NCI-H446 (cell line): Measurements from ENCODE around the gene SHD.
A peak's percentile ranks its signal among the peaks of the same experiment; 100 is the strongest.
"Not testable (repeated sequence)": the region's sequence is repeated elsewhere in the genome, so short reads cannot be mapped to it uniquely, and the experiment has no call there.

Experiments used
- DNase-seq, 2 experiments: peaks; one replicate each; lab custom pipeline; 2025; lab: John Stamatoyannopoulos, UW

The SHD gene

DNA sequence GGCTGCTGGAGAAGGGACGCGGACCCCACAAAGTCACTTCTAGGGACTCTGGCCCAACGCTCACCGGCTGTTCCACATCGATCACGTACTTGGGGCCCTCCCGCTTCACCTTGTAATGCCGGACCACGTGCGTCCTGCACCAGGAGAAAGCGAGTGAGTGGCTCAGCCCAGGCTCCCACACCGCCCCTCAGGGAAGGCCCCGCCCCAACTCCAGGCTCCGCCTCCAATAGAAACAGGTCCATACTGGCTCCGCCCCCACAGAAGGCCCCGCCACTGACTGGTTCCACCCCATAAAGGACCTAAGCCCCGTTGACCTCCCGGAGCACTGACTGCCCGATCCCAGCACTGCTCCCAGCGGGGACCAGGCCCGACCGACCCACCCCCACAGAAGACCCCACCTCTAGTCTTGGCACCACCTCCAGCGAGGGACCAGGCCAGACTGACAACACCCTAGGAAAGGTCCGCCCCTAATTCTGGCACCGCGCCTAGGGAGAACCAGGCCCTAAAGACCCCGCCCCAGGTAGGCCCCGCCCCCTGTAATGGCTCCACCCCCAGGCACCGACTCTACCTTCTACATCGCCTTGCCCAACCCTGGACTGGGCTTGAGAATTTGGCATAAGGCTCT is 48.3 kb downstream of the SHD start:
- peak in 1 of 2 experiments; percentile 43 for DNase-seq

DNA sequence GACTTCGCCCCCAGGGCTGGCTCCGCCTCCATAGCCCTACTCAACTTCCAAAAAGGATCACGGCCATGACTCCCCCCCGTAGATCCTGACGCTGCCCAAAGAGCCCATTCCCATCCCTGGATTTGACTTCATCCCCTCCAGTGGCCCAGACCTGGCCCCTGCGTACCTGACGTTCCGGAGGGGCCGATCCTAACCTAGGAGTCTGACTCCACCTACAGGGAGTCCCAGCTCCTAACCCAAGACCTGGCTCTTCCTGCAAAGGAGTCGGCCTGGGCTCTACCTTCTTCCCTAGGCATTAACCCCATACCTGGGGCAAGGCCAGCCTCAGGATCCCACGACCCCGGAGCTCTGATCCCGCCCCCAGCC is 48.8 kb downstream of the SHD start:
- DNase-seq: no peak

DNA sequence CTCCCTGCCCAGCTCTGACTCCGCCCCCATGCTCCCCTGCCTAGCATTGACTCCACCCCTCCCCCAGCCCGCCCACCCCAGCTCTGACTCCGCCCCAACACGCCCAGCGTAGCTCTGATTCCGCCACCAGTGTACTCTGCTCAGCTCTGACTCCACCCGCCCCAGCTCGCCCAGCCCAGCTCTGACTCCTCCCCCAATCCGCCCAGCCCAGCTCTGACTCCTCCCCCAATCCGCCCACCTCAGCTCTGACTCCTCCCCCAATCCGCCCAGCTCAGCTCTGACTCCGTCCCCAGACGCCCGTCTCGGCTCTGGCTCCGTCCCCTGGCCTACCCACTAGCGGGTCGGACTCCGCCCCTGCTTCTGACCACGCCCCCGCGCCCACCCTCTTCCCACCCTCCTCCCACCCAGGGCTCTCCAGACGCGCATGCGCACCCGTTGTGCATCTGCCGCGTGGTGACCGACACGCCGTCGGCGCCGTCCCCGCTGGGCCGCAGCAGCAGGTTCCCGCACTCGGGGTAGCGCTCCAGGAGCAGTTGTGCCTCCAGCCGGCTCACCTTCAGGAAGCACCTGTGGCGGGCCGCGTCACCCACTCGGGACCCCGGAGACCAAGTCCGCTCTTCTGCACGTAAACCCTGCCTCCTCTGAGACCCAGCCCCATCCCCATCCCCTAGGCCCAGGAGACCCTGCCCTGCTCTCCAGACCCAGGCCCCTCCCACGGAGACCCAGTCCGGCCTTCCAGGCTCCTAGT is 49.4 kb downstream of the SHD start:
- peak; percentile 86 to 96 for DNase-seq

GRCh38 chr19:4328991-4329681 is 50.1 kb downstream of the SHD start:
- not testable (repeated sequence) for DNase-seq

DNA sequence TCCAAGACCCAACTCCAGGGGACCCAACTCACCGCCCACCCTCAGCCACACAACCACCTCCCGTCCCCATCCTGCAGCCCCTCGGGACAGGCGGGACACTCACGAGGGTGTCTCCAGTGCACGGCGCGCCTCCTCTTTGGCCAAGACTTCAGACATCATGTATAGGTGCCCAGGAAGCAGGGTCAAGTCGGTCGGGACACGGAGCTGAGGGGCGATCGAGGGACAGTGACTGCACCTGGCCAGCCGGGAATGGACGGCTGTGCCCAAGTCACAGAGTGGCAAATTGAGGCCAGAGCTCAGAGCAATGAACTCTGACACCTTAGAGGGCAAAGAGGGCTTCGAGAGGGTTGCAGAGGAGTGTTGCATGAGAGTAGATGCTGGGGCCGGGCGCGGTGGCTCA is 50.8 kb downstream of the SHD start:
- no peak for DNase-seq

DNA sequence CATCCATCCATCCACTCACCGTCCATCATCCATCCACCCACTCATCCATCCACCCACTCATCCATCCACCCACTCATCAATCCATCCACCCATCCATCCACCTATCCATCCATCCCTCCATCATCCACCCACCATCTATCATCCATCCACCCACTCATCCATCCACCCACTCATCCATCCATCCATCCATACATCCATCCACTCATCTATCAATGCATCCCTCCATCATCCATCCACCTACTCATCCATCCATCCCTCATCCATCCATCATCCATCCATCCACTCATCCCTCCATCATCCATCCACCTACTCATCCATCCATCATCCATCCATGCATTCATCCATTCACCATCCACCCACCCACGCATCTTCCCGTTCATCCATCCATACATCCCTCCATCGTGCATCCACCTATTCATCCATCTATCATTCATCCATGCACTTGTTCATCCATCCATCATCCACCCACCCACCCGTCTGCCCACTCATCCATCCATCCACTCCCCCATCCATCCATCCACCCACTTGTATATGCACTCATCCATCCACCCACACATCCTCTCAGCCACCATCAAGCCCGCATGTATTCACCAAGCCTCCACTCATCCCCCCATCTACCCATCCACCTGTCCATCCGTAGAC is 56.0 kb downstream of the SHD start:
- no peak for DNase-seq

DNA sequence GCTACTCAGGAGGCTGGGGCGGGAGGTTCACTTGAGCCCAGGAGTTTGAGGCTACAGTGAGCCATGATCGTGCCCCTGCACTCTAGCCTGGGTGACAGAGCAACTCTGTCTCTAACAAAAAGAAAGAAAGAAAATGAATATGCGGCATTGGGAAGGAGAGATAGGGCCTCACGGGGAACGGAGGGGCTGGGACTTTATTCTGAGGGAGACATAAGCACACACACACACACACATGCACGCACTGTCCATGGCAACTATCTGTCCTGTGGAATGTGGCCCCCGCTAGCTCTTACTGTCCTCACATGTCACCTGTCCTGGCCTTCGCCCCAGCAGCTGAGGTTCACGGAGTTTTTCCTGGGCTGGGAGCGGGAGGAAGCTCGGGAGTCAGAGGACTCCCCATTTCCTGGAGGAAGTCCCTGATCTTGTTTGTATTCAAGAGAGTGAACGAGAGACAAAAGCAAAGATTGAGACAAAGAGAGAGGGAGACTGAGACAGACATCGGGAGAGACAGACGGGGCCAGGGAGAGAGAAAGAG is 58.9 kb downstream of the SHD start:
- DNase-seq: no peak

GRCh38 chr19:4338441-4339355 is 59.6 kb downstream of the SHD start, which contains the start of gene STAP2:
Gene STAP2, minus strand, starts transcription at chr19:4338827. Its CDS starts 74 bp downstream, at chr19:4338753.
- DNase-seq: no peak
